Peyer's patch (tissue), 4 donors: ENCODE data around the gene LAMA5. TPM values are rescaled to one million over a fixed set of nuclear protein-coding genes. Genes with fewer than 3 reads are reported as not detected.

Experiments
- DNase-seq, 3 donors: peaks; one replicate each; pipeline ENCODE4 v3.0.0-alpha.2; 2017 to 2019
- H3K27ac ChIP-seq, 4 donors: fragments of 200-600 bp; sonication (generic); one replicate each; pipeline ENCODE4 v1.5.1; 2016 to 2019
- H3K27me3 ChIP-seq, 2 donors: fragments of 200-600 bp; sonication (generic); one replicate each; pipeline ENCODE4 v1.5.1; 2019
- H3K36me3 ChIP-seq, 3 donors: fragments of 200-600 bp; sonication (generic); one replicate each; pipeline ENCODE4 v1.5.1; 2016 to 2019
- H3K4me1 ChIP-seq, 4 donors: fragments of 200-600 bp; sonication (generic); one replicate each; pipeline ENCODE4 v1.5.1; 2016 to 2019
- H3K4me3 ChIP-seq, 4 donors: fragments of 200-600 bp; sonication (generic); 1 replicate in 3 of 4; 2 replicates in 1 of 4; pipeline ENCODE4 v1.5.1; 2016 to 2019; ENCODE audit warnings: mild to moderate bottlenecking in 1 of 4
- H3K9me3 ChIP-seq, 4 donors: fragments of 200-600 bp; sonication (generic); one replicate each; pipeline ENCODE4 v1.5.1; 2016 to 2019; ENCODE audit warnings: mild to moderate bottlenecking in 1 of 4
- POLR2A ChIP-seq, 2 donors: fragments of 450-650 bp; IDR thresholded peaks; one replicate each; pipeline ENCODE4 v1.5.1; 2017; ENCODE audit warnings: antibody characterized with exemption in 2 of 2, mild to moderate bottlenecking in 2 of 2, moderate library complexity in 2 of 2
- total RNA-seq, 4 donors: library from RNA; depleted of rRNA; stranded (reverse); fragments of >200 nt; gene quantifications; one replicate each; pipeline ENCODE4 v1.1.0, GENCODE V29; 2016
- TF ChIP-seq, protein P1 (sequence below), 6 experiments: fragments of 450-650 bp in 4 of 6; fragments of 200-600 bp in 2 of 6; sonication (generic) in 1 of 6; IDR thresholded peaks; one replicate each; pipeline ENCODE4 v1.5.1; 2017 to 2019; ENCODE audit warnings: antibody characterized with exemption in 6 of 6, mild to moderate bottlenecking in 3 of 6, moderate library complexity in 1 of 6

Gene LAMA5
- total RNA-seq, 4 donors from 2014 or later, result 31.2 to 328 (median 87.3) TPM

DNA sequence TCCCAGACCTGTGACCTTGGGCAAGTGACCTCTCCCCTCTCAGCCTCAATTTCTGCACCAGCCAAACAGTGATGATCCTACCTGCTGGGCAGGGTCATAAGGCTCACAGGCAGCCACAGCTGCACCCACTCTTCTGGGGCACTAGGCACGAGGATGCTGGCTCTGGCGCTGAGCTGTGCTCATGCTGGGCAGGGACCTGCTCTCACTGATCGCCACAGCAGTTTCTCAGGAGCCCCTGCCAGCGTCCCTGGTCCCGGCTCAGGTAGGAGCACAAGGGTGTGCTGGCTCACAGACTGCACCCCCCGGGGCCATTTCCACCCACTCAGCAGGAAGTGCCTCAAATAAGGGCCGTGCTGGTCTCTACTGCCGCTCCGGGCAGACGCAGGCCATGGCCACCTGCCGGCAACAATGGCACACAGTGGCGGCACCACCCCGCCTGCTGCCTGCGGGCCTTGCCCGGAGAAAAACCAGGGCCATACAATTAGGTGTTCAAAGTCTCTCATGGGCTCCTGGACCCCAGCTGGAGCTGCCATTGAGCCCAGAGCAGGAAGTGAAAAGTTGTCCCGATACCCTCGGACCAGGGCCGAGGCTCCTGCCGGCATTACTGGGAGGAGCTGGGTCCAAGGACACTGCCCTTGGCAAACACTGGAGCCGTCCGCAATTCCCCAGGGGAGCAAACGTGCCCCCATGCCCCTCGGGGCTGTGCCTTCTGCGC is 44.5 kb upstream of the LAMA5 start:
- no peak for TF ChIP-seq POLR2A (IDR thresholded peaks at IDR 0.05)
- TF ChIP-seq, protein P1, sequence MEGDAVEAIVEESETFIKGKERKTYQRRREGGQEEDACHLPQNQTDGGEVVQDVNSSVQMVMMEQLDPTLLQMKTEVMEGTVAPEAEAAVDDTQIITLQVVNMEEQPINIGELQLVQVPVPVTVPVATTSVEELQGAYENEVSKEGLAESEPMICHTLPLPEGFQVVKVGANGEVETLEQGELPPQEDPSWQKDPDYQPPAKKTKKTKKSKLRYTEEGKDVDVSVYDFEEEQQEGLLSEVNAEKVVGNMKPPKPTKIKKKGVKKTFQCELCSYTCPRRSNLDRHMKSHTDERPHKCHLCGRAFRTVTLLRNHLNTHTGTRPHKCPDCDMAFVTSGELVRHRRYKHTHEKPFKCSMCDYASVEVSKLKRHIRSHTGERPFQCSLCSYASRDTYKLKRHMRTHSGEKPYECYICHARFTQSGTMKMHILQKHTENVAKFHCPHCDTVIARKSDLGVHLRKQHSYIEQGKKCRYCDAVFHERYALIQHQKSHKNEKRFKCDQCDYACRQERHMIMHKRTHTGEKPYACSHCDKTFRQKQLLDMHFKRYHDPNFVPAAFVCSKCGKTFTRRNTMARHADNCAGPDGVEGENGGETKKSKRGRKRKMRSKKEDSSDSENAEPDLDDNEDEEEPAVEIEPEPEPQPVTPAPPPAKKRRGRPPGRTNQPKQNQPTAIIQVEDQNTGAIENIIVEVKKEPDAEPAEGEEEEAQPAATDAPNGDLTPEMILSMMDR (IDR thresholded peaks at IDR 0.05), result peak in 3 of 6 experiments; percentile 53 to 57 (median 57)
- H3K4me1 ChIP-seq, result peaks cover 9 to 68% (median 17%) of the 10 kb centered on the region in 4 donors
- peak in 2 of 3 donors; percentile 62 to 83 for DNase-seq
- H3K27ac ChIP-seq, result peak overlapping the region in 3 of 4 donors; percentile 86 to 98 (median 96)
- H3K36me3 ChIP-seq, result no peaks in the 10 kb centered on the region
- H3K4me3 ChIP-seq, result peak overlapping the region in 3 of 4 donors; percentile 13 to 60 (median 50)
- H3K27me3 ChIP-seq, result no peaks in the 10 kb centered on the region
- H3K9me3 ChIP-seq, result no peaks in the 10 kb centered on the region

DNA sequence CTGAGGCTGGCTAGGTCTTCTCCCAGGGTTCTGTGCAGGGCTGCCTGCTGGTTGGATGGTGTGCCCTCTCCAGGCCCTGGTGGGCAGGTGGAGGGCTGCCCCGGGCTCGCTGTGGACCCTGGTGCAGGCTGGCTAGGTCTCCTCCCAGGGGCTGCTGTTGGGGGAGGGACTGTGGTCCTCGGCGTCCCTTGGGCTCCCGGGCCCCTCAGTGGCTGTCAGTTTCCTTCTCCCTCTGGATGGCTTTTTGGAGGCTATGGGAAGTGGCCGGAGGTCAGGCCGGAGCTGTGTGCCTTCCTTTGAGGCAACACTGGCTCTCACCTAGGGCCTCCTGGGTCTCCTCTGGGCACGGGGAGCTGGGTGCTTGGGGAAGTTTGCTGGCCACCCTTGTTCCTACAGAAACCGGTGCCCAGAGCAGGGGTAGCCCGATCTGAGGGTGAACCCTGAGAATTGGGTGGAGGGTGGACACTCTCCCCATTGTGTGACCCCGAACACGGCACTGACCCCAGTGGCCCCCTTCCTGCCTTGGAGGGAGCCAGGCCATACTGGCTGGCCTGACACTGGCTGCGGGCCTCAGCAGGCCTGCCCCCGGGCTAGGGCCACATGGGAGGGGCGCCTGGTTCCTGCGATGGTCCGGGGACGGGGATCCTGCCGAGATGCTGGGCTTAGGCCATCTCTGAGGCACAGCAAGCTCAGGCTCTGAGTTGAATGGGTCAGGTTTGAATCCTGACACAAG is 43.8 kb upstream of the LAMA5 start:
- peaks cover 9 to 74% (median 20%) of the 10 kb centered on the region in 4 donors for H3K4me1 ChIP-seq
- no peak for DNase-seq
- H3K27ac ChIP-seq, result peak overlapping the region in 3 of 4 donors; percentile 86 to 98 (median 96)
- TF ChIP-seq POLR2A (IDR thresholded peaks at IDR 0.05), result no peak
- TF ChIP-seq, protein P1 (IDR thresholded peaks at IDR 0.05), result no peak
- no peaks in the 10 kb centered on the region for H3K9me3 ChIP-seq
- peak overlapping the region in 2 of 4 donors; percentile 50 to 60 for H3K4me3 ChIP-seq
- H3K36me3 ChIP-seq, result no peaks in the 10 kb centered on the region
- H3K27me3 ChIP-seq, result no peaks in the 10 kb centered on the region

DNA sequence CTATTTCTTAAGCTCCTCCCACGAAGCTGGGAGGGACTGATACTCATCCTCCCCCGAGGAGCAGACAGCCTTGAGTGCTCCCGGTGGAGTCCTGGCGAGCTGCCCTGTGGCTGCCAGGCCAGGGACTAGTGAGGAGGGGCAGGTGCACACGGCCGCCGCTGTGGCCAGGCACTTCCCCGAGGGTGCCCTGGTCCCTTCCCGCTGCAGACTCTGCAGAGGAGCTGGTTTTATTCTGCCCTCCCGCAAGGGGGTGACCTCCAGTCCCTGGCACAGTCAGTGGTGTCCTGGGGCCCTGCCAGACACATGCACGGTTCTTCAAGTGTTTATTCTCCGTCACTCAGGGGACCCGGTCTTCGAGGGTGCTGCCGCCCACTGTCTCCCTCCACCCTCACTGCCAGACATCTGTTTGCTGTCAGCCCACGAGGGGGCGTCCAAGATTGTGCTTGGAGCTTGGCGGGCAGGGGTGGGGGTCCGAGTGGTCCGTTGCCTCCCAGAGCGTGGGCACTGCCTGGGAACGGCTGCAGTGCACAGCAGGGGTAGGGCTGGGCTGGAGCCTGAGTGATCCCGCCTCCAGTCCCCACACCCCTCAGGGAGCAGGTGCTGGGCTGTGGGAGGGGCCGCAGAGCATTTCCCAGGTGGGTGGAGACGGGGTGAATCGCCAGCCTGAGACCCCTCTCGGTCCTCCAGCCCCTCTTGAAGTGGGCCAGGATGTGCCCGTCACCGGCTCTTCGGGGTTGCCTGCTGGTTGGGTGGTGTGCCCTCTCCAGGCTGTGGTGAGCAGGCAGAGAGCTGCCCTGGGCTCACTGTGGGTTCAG is 43.0 kb upstream of the LAMA5 start:
- H3K36me3 ChIP-seq, result no peaks in the 10 kb centered on the region
- peak; percentile 52 to 88 (median 82) for DNase-seq
- peaks cover 9 to 80% (median 25%) of the 10 kb centered on the region in 4 donors for H3K4me1 ChIP-seq
- H3K9me3 ChIP-seq, result no peaks in the 10 kb centered on the region
- H3K27me3 ChIP-seq, result no peaks in the 10 kb centered on the region
- H3K27ac ChIP-seq, result peak overlapping the region in 3 of 4 donors; percentile 86 to 98 (median 96)
- peak overlapping the region in 2 of 4 donors; percentile 42 to 50 for H3K4me3 ChIP-seq
- peak; percentile 52 to 74 for TF ChIP-seq POLR2A (IDR thresholded peaks at IDR 0.05)
- TF ChIP-seq, protein P1 (IDR thresholded peaks at IDR 0.05), result peak in 4 of 6 experiments; percentile 25 to 51 (median 40)

DNA sequence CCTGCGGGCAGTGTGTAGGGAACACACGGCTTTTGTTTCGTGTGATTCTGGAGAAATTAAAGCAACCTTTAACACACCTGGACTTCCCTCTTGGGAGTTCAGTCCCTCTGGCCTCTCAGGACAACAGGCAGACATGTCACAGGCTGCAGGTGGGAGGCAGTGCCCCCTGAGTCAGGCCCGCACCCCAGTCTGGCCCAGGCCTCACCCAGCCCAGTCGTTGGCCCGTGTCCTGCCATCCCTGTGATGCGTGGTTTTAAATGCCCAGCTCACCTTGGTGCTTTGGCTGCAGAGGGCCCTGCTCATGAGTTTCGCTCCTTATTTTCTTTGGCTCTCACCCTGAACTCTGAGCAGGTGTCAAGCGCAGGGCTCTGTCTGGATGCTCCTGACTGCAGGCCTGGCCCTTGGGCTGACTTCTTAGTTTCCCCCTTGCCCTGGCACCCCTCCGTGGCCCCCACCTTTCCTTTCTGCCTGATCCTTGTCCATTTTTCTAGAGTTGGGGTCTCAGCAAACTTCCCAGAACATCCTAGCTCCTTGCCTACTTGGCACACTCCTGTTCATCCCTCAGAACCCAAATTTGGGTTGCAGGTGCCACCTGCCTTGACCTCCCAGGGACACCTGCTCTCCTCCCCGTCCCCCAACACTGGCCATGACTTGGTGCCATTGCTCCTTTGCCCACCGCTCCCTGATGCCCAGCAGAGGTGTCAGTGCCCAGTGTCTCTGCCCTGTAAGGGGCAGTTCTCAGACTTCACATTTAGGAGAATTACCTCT is 42.2 kb upstream of the LAMA5 start:
- Histone ChIP-seq H3K27me3 (no peaks in the 10 kb centered on the region), H3K27ac (peak overlapping the region in 3 of 4 donors; percentile 36 to 98 (median 96)), H3K4me3 (peak overlapping the region in 2 of 4 donors; percentile 42 to 50), H3K36me3 (no peaks in the 10 kb centered on the region), H3K4me1 (peaks cover 9 to 77% (median 25%) of the 10 kb centered on the region in 4 donors), H3K9me3 (no peaks in the 10 kb centered on the region)
- TF ChIP-seq, protein P1 (IDR thresholded peaks at IDR 0.05), result no peak
- no peak for TF ChIP-seq POLR2A (IDR thresholded peaks at IDR 0.05)
- DNase-seq, result no peak
